HG02870 (cell line): Measurements from ENCODE around the gene REXO5.
"Not testable (repeated sequence)": the region's sequence is repeated elsewhere in the genome, so short reads cannot be mapped to it uniquely, and the experiment has no call there.

ENCODE experiments used
- ATAC-seq: cut with Tn5 transposase; IDR thresholded peaks from one replicate; pipeline ENCODE4 v1.9.1; 2021; ENCODE audit warnings: mild to moderate bottlenecking, moderate library complexity; ENCODE audit not compliant: unreplicated experiment

REXO5 gene

GRCh38 chr16:20801278-20801677 is 5.0 kb upstream of the REXO5 start:
- ATAC-seq = no peak

DNA sequence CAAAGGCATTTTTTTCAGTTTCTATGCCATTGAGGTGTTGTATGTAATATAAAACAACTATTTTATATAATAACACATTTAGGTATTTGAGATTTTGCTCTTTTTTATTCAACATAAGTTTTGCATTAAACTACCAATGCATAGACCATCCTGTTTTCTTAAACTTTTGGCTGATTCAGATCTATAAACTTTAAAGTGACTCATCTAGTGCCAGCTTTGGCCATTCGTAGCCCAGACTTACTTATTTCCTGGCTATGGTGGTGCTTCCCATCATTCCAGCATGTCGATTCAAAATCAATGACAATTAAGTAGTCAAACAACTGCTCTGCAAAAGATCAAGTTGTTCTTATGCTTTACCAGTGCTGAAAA is 3.2 kb upstream of the REXO5 start:
- no peak for ATAC-seq

GRCh38 chr16:20803561-20804214 is 2.6 kb upstream of the REXO5 start:
- ATAC-seq = no peak

DNA sequence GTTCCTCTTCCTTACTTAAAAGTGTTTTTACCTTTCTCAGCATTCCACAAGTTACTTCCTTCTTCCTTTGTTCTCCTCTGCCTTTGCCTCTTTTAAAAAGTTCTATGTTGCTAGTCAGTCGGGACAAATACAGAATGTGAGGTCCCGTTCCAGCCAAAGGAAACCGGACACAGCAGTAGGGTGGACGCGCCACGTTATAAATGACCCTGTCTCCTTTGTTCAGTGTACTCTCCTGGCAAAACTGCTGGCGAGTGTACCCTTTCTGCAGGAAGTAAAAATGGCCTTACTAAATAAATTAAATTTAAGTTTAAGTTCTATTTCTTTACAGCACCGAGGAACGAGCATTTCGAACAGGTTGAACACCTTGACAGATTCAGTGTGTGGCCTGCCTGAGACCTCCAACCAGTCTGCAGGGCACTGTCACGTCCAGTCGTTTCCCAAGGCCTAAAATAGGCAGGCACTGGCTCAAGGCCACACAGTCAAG is 601 bp upstream of the REXO5 start:
- ATAC-seq = not testable (repeated sequence)

DNA sequence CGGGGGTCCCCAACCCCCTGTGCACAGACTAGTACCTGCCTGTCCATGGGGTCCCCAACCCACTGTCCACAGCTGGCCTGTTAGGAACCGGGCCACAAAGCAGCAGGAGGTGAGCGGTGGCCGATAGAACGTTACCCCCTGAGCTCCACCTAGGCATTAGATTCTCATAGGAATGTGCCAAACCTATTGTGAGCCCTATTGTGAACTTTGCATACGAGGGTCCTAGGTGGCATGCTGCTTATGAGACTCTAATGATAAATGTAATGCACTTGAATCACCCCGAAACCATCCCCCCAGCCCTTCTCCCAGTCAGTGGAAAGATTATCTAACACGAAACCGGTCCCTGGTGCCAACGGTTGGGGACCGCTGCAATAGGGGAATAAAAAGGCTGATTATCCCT is 1.5 kb downstream of the REXO5 start:
- no peak for ATAC-seq

GRCh38 chr16:20811889-20812439 is 5.6 kb downstream of the REXO5 start:
- ATAC-seq = no peak

DNA sequence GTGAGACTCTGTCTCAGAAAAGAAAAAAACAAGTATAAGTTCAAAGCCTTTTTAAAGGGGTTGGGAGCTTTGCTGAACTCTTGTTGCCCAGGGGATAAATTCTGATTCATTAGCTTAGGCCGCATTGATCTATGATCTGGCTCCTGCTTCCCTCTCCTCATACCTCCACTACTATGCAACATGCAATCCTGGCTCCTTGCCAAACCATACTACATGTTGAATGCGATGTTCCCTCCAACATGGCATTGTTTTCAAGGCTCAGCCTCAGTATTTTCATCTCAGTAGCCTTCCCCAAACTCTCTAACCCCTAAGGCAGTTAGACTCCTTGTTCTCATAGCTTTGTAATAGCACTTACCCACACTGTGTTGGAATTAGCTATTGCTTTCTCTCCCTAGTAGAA is 6.2 kb downstream of the REXO5 start:
- no peak for ATAC-seq

GRCh38 chr16:20814784-20815183 is 8.5 kb downstream of the REXO5 start:
- no peak for ATAC-seq

DNA sequence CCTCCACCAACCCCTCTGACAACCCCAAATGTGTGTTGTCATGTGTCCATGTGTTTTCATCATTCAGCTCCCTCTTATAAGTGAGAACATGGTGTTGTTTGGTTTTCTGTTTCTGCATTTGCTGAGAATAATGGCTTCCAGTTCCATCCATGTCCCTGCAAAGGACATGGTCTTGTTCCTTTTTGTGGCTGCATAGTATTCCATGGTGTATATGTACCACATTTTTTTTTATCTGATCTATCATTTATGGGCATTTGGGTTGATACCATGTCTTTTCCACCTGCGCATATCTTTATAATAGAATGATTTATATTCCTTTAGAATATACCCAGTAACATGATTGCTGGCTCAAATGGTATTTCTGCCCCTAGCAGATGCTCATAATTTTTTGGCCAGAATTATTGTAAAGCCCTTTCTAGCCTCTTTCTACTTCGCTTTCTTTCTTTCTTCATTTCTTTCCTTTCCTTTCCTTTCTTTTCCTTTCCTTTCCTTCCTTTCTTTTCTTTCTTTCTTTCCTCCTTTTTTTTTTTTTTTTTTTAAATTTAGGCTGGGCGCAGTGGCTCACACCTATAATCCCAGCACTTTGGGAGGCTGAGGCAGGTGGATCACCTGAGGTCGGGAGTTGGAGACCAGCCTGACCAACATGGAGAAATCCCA is 12.7 kb downstream of the REXO5 start:
- no peak for ATAC-seq

GRCh38 chr16:20821682-20822081 is 15.4 kb downstream of the REXO5 start:
- no peak for ATAC-seq

- ATAC-seq = no peak
Observed at GRCh38 chr16:20822521-20823325, 16.4 kb downstream of the REXO5 start.

- ATAC-seq = no peak
Observed at GRCh38 chr16:20826039-20826566, 19.8 kb downstream of the REXO5 start.

DNA sequence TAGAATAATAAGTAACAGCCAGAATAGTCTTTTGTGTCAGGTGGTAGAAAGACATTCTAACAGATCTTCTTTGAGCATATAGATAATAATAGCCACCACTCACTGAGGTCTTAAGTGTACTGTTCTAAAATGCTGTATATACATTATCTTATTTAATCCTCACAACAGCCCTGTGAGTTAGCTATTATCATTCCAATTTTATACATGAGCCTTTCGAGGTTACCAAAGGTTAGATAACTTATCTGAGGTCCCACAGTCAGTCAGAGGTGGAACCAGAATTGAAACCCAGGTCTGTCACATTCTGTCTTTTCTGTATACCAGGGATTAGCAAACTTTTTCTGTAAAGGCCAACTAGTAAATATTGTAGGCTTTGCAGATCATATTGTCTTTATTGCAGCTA is 23.2 kb downstream of the REXO5 start:
- no peak for ATAC-seq

DNA sequence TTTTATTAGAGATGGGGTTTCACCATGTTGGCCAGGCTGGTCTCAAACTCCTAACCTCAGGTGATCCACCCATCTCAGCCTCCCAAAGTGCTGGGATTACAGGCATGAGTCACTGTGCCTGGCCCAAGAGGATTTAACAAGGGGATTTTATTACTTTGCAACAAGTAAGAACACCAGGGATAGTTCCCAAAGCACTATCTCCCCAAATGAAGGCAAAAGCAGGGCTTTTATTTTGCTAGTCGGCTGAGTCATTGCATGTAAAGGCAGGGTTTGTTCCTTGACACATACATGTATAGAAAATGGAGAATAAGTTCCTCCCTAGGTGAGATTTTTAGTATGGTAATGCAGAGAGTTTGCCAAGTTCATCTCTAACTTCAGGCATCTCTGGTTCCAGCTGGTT is 24.0 kb downstream of the REXO5 start:
- ATAC-seq = no peak

DNA sequence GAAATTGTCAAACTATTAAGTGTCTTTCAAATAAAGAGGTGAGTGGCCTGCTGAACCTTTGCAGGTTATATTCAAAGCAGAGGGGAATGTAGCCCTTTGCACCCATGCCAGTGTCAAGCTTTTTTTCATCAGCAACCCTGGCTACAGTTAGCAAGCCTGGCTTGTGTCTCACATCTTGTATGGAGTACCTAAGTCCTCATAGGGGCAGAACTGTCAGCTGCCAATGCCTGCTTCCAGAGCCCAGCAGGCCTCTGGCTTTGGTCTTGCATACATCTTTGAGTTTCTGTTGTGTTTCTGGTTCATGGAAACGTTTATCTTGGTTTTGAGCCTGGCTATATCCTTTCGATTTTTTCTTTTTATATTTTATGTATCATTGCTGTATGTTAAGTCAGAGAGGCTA is 26.8 kb downstream of the REXO5 start:
- ATAC-seq = no peak

DNA sequence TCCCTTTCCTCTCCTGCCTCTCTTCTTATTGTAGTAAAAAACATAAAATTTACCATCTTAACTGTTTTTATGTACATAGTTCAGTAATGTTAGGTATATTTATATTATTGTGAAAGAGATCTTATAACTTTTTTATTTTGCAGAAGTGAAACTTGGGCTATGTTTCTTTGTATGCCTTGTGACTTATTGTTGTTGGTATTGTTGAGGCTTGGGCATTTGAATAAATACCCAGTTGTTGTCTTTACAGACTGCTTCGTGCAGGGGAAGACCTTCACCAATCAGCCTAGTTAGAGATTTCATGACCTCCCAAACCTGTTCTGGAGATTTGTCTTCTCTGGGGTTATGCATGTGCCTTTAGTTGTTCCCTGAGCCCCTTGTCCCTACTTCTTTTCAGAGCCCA is 31.9 kb downstream of the REXO5 start:
- no peak for ATAC-seq

GRCh38 chr16:20839504-20839903 is 33.2 kb downstream of the REXO5 start:
- no peak for ATAC-seq

- no peak for ATAC-seq
Observed at GRCh38 chr16:20844054-20844453, 37.7 kb downstream of the REXO5 start.

DNA sequence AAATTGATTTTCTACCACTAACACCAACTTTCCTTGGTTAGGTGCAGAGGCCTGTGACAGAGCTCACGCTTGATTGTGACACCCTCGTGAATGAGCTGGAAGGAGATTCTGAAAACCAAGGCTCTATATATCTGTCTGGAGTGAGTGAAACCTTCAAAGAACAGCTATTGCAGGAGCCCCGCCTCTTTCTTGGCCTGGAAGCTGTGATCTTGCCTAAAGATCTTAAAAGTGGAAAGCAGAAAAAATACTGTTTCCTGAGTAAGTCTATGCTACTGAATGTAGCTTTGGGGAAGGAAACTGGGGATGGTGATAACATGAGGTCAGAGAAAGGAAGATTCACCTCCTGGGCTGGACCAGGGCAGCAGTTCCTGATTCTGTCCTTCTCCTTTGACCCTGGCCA is 38.3 kb downstream of the REXO5 start:
- no peak for ATAC-seq

GRCh38 chr16:20846030-20846429 is 39.7 kb downstream of the REXO5 start:
- ATAC-seq = no peak

DNA sequence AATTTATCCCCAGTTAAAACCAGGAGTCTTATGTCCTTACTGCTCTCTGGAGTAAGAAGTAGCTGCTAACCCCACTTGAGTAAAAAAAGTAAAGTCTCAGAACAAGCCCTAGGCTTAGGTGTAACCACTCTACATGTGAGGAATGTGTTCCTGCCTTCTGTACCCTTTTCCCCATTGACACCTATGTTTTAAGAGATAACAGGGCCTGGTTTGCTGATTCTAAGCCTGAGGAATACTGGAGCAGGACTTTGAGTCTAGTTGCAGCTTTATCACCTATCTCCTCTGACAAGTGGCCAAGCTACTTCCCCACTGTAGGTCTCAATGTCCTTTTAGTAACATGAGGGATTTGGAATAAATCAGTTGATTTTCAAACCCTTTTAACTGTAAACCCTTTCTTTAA is 40.2 kb downstream of the REXO5 start:
- no peak for ATAC-seq
